HS-5 (cell line): Measurements from ENCODE around the gene RGPD3.
A peak's percentile ranks its signal among the peaks of the same experiment; 100 is the strongest.
"Not testable (repeated sequence)": the region's sequence is repeated elsewhere in the genome, so short reads cannot be mapped to it uniquely, and the experiment has no call there.

Experiments
- DNase-seq: peaks from one replicate; pipeline ENCODE4 v3.0.0-alpha.2; 2012; ENCODE audit warnings: low read depth

RGPD3 gene

DNA sequence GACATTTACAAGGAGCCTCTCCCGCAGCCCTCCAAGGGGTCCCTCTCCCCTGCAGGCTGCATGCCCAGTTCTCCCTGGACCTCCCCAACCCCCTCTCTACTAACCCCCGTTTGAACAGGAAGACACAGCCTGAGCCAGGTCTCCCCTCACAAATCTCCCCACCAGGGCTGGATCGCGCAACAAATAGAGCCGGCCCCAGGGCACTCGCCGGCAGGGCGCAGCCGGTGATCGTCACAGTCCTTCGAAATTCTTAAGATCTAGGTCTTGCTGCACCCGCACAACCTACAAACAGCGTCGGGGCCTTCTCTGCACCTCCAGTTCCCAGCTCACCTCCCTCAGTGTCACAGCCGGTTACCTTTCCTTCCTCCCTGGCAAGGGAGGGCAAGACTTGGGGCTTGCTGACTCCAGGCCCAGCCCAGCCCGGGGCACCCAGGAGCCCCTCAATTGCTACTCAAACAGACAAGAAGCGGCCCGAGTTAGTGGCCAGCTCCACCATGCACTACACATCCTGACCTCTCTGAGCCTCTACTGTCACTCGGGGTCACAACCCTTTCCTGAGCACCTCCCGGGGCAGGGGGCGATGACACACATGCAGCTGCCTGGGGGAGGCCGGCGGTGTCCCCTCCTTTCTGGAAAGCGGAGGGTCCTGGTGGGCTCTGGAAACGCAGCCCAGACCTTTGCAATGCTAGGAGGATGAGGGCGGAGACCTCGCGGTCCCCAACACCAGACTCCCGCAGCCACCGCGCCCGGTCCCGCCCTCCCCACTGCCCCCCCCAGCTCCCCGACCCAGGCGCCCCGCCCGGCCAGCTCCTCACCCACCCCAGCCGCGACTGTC, 18.6 kb upstream of the RGPD3 start, which contains the start of gene CD8B2:
TSS of gene CD8B2 (plus strand) at position 814 of the 835 bp plus-strand sequence. CDS start 63 bp downstream, outside the sequence.
- DNase-seq: not testable (repeated sequence)

GRCh38 chr2:106479563-106479962, 11.3 kb upstream of the RGPD3 start:
- not testable (repeated sequence) for DNase-seq

GRCh38 chr2:106477647-106478046, 9.4 kb upstream of the RGPD3 start:
- DNase-seq: not testable (repeated sequence)

DNA sequence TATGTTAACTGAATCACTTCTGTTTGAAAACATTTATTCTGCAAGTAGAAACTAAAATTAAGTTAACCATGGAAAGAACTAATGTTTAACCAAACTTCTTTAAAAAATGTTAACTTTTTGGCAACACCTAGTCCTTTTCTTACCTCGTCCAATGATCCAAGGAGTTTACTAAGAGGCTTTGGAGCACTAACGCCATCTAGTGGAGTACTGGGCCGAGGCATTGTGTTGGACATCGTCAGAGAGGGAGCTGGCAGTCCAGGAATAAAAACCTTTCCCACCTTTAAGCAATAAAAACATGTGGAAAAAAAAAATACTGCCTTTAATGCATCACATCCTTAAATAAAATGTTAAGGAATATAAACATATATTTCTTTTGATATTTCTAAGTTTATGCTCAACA, 2.4 kb upstream of the RGPD3 start:
- DNase-seq: not testable (repeated sequence)

- not testable (repeated sequence) for DNase-seq
Measured at GRCh38 chr2:106467516-106467915, 697 bp downstream of the RGPD3 start.

- not testable (repeated sequence) for DNase-seq
Measured at GRCh38 chr2:106461882-106462281, 6.3 kb downstream of the RGPD3 start.

GRCh38 chr2:106390680-106391079, 77.5 kb downstream of the RGPD3 start:
- not testable (repeated sequence) for DNase-seq

- DNase-seq: not testable (repeated sequence)
Measured at GRCh38 chr2:106388814-106389410, 79.3 kb downstream of the RGPD3 start.

DNA sequence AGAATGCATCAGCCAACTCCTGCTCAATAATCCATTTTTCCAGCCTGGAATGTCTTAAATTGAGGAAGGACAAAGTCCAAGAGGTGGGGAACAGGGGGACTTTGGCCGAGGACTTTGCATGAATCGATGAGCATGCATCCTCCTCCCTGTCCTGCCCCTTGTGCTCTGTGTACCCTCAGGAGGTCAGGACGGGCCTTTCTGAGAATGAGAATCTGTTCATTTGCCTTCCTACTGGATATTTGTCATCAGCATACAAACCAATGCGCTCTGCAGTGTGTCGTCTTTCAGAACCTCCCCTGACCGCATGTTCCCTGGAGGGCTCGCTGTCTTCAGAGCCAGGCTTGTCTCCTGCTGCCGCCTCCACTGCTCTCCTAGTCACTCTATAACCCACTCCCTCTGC, 83.7 kb downstream of the RGPD3 start:
- not testable (repeated sequence) for DNase-seq

GRCh38 chr2:106381867-106382266, 86.3 kb downstream of the RGPD3 start:
- DNase-seq: not testable (repeated sequence)

GRCh38 chr2:106379567-106379966, 88.6 kb downstream of the RGPD3 start:
- DNase-seq: not testable (repeated sequence)

- not testable (repeated sequence) for DNase-seq
Measured at GRCh38 chr2:106369182-106369581, 99.0 kb downstream of the RGPD3 start.

DNA sequence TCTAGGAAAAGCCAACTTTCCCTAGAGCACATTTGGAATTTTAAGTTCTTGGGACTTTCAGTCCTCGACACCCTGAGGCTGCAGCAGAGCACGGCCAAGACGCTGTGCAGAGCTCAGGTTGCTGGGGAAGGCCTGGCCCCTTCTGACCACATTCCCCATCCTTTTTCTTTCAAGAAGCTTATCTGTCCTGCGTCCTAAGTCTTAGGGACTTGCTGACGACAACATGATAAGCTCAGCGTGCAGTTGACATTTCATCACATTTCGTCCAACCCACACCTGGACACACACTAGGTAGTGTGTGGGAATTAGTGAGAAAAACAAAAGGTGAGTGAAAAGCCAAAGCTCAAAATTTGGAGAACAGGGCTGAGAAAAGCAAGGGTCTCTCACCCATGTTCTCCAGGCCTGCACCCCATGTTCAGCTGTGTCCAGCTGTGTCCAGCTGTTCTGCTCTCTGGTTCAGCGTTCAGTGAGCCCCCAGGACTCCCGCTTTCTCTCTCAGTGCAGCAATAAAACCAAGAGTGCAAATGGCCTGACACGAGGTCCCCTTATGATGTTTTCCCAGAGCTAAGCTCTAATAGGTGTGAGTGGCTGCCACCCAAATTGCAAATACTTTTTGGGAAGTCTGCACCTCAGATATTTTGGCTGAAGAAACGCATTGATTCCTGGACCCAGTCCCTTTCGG, 101.9 kb downstream of the RGPD3 start:
- no peak for DNase-seq

DNA sequence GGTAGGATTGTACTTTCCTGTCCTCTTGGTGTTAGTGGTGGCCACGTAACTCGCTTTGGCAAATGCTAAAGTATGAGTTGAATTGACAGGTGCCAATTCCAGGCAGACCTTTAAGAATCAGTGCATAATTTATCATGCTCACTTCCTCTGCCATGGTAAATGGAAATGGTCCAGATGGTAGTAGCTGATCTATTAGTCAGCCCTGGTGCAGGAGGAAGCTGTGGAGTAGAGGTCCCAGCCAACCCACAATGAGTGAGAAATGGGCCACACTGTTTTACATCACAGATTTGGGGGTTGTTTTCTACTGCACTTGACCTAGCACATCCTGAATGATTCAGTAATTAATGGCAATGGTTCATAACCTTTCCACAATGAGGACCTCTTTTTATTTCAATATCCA, 104.4 kb downstream of the RGPD3 start:
- DNase-seq: peak; percentile 2

DNA sequence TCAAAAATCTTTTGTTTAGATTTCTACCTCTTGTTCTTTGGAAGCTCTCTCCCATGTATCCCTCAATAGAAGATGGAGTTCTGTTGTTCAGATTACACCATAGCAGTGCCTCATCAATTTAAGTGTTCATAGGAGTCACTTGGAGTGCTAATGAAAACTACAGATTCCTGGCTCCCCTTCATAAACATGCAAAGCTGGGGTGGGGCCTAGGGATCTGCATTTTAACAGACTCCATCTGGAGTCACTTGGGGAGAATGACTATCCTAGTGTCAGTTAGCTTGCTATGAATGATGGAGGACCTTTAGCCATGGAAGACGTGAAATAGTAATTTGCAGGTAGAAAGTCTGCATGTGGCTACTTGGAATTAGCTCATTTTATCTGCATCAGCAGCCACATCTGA, 105.4 kb downstream of the RGPD3 start:
- DNase-seq: no peak

- DNase-seq: no peak
Measured at GRCh38 chr2:106359512-106359911, 108.7 kb downstream of the RGPD3 start.

DNA sequence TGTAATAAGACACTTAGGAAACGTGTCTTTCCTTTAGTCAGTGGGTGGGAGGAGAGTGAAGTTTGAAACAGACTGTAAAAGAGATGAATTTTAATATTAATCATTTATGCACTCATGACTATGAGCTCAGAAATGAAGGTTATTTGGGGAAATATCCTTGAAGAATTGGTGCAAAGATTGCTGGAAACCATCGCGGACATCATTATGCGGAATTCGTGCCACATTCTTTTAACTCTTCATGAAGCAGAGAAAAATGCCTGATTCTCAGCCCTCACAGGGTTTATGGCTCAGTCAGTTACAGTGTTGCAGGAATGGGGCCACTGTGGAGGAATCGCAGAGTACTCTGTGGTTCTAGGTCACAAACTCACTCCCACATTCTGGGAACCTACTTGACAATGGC, 109.7 kb downstream of the RGPD3 start:
- DNase-seq: no peak

GRCh38 chr2:106358081-106358480, 110.1 kb downstream of the RGPD3 start:
- DNase-seq: no peak

DNA sequence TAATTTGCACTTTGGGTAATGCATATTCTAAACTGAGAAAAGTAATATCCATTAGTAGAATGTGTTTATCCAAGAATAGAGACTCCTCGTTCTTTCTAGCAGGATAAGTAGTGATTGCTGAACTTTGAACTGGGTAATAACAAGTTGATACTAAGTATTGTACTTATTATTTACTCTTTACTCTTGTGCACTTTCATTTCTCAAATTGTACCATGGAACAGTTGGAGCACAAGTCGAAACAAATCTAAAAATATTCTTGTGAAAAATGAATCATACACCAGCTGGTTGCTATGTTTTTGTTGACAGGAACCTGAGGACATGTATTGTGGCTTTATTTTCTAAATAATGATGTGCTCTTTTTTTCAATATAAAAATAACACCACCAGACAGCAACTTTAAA, 111.9 kb downstream of the RGPD3 start:
- no peak for DNase-seq

- no peak for DNase-seq
Measured at GRCh38 chr2:106353676-106354075, 114.5 kb downstream of the RGPD3 start.

GRCh38 chr2:106350980-106351379, 117.2 kb downstream of the RGPD3 start:
- DNase-seq: no peak

GRCh38 chr2:106344302-106344701, 123.9 kb downstream of the RGPD3 start:
- DNase-seq: no peak

DNA sequence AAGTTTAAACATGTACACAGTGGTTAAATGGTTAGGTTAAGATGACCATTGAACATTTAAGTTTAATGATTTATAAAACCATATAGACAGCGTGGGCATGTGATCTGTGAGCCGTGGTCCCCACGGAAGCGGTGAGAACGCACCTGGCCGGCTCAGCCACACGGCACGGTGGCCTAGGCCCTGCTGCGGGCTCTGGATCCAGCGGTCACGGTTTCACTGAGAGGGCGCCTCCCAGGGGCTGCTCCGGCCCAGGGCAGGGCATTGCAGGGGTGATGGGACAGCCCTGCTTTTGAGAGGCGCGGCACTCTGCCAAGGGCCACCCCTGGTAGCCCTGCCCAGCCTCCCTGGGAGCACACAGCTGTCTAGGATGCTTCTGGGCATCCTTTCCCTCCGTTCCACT, 124.9 kb downstream of the RGPD3 start:
- DNase-seq: no peak
